ENCODE measurements around the gene UVSSA. TPM values are rescaled to one million over a fixed set of nuclear protein-coding genes. Genes with fewer than 3 reads are reported as not detected.

UVSSA gene
- total and polyA plus RNA-seq, 9 of the 15 experiments (the other 6 are each of a cell fraction or from before 2014, with no cell fraction given) = 0.21 to 14.6 (median 3.3) TPM

GRCh38 chr4:1345903-1346780, 866 bp upstream of the UVSSA start (continued):
- no peak for TF ChIP-seq HMBOX1 (IDR thresholded peaks at IDR 0.05)
- peak; percentile 37 for TF ChIP-seq CHD4 (IDR thresholded peaks at IDR 0.05; ENCODE audit: insufficient read depth, insufficient replicate concordance, low read depth, low read length, poor library complexity, severe bottlenecking)
- no peak for TF ChIP-seq XRCC3 (IDR thresholded peaks at IDR 0.05)
- peak; percentile 23; the same call in 1 of the 2 replicates for TF ChIP-seq REST (IDR thresholded peaks at IDR 0.05; ENCODE audit: borderline replicate concordance)
- TF ChIP-seq REST (CRISPR knock-in tag; IDR thresholded peaks at IDR 0.05; ENCODE audit: low read depth) = 0 out of 2 replicates have a peak, but pooled peaks have one; percentile 62
- TF ChIP-seq FUS (optimal IDR thresholded peaks at IDR 0.05; ENCODE audit: low read depth, low read length) = no peak
- no peak for TF ChIP-seq KHSRP (IDR thresholded peaks at IDR 0.05)
- no peak for TF ChIP-seq BCL6 (CRISPR knock-in tag; IDR thresholded peaks at IDR 0.05)
- no peak for TF ChIP-seq RBM34 (IDR thresholded peaks at IDR 0.05; ENCODE audit: borderline replicate concordance, insufficient read depth, low read length)
- 0 out of 2 replicates have a peak, but pooled peaks have one; percentile 15 for TF ChIP-seq FOSL1 (tag; conservative IDR thresholded peaks at IDR 0.05)
- no peak for TF ChIP-seq MIER1 (IDR thresholded peaks at IDR 0.05; ENCODE audit: low read depth)
- TF ChIP-seq FOXO4 (CRISPR knock-in tag; IDR thresholded peaks at IDR 0.05) = no peak
- no peak for TF ChIP-seq PHB2 (IDR thresholded peaks at IDR 0.05; ENCODE audit: low read depth)
- TF ChIP-seq POLR2G (IDR thresholded peaks at IDR 0.05; ENCODE audit: low read depth, low read length) = peak; percentile 69
- TF ChIP-seq ZSCAN32 (CRISPR knock-in tag; IDR thresholded peaks at IDR 0.05) = no peak

Data from K562 (cell line).